ENCODE results near the gene COG5. TPM values are rescaled to one million over a fixed set of nuclear protein-coding genes. Genes with fewer than 3 reads are reported as not detected.

COG5 gene
- total RNA-seq, 2 experiments from 2014 or later, result 38.9 to 40.7 TPM

DNA sequence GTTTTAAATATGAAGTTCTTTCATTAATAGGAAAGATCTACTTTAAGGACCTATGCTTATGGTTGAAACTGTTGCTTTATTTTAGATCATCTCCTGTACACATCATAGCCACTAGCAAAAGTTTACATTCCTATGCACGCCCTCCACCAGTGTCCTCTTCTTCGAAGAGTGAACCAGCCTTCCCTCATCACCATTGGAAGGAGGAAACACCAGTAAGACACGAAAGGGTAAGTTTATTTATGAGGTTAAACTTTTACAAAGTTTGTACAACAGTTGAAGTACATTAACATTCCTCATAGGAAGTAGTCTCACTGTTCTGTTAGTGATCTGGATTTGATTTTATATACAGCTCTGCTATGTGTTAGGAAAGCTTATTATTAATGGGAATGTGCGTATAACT lies 378.0 kb downstream of the COG5 start:
- Mint-ChIP-seq H3K36me3 (peaks cover 35% of the 10 kb centered on the region), H3K27ac (peak overlapping the region; percentile 14), H3K4me3 (no peak overlapping the region), H3K27me3 (no peaks in the 10 kb centered on the region), H3K4me1 (ENCODE audit: low read depth) (peaks cover 11% of the 10 kb centered on the region), H3K9me3 (no peaks in the 10 kb centered on the region)
- intact Hi-C loops (cut with micrococcal nuclease), result no loop called here
- DNase-seq, result no peak
- CTCF ChIA-PET, result no interaction called here
- POLR2A ChIA-PET, result interaction anchor here (1.1 kb wide), 1 partner anchor 12 kb away, joined by 3 read pairs; no protein-coding TSS in a partner anchor

DNA sequence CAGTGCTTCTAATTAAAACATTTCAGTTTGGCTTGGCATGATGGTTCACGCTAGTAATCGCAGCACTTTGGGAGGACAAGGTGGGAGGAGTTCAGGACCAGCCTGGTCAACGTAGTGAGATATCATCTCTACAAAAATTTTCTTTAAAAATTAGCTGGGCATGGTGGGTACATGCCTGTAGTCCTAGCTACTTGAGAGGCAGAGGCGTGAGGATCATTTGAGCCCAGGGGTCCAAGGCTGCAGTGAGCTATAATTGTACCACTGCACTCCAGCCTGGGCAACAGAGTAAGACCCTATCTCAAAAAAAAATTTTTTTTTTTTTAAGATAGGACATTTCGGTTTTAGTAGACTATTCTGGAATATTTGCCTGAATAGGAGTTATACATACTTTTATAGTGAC lies 382.5 kb downstream of the COG5 start:
- ChIA-PET CTCF (no interaction called here), POLR2A (interaction anchor here (4.1 kb wide), 1 partner anchor 12 kb away, joined by 24 read pairs; the partner anchor contains the start of gene HBP1)
- DNase-seq, result no peak
- Mint-ChIP-seq H3K9me3 (no peaks in the 10 kb centered on the region), H3K4me1 (ENCODE audit: low read depth) (peaks cover 44% of the 10 kb centered on the region), H3K4me3 (no peak overlapping the region), H3K27me3 (no peaks in the 10 kb centered on the region), H3K27ac (peak overlapping the region; percentile 85), H3K36me3 (peaks cover 18% of the 10 kb centered on the region)
- intact Hi-C loops (cut with micrococcal nuclease), result no loop called here

DNA sequence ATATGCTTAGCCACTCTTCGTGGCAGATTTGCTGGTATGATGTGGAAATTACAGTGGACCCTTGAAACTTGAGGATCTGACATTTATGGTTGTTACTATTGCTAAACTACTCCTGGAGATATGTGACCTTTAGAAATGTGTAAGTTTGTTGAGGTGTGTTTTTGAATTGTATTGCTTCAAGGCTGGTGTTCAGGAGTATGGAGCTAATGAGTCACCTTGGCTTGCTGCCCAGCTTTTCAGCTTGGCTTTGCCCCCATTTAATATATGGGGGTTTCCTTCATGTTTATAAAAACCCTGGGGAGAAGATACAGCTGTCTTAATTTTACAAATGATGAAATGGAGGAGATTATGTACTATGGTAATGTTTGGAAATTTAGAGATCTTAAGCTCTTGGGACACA lies 383.3 kb downstream of the COG5 start:
- H3K4me3 Mint-ChIP-seq, result no peak overlapping the region
- peak overlapping the region; percentile 85 for H3K27ac Mint-ChIP-seq
- CTCF ChIA-PET, result interaction anchor here (1.2 to 1.6 kb wide), 4 partner anchors 12 to 515 kb away, joined by 3 to 6 read pairs (median 4); partner anchors contain the start of gene HBP1
- H3K27me3 Mint-ChIP-seq, result no peaks in the 10 kb centered on the region
- no peaks in the 10 kb centered on the region for H3K9me3 Mint-ChIP-seq
- peak; percentile 82 for DNase-seq
- H3K36me3 Mint-ChIP-seq, result peaks cover 18% of the 10 kb centered on the region
- POLR2A ChIA-PET, result interaction anchor here (1.0 to 4.1 kb wide), 2 partner anchors 11 to 565 kb away, joined by 3 to 24 read pairs; partner anchors contain the start of gene HBP1
- intact Hi-C loops (cut with micrococcal nuclease), result loop anchor here (1.0 kb wide), 2 partner anchors 8 to 12 kb away; no protein-coding TSS in a partner anchor
- peaks cover 46% of the 10 kb centered on the region for H3K4me1 Mint-ChIP-seq (ENCODE audit: low read depth)

DNA sequence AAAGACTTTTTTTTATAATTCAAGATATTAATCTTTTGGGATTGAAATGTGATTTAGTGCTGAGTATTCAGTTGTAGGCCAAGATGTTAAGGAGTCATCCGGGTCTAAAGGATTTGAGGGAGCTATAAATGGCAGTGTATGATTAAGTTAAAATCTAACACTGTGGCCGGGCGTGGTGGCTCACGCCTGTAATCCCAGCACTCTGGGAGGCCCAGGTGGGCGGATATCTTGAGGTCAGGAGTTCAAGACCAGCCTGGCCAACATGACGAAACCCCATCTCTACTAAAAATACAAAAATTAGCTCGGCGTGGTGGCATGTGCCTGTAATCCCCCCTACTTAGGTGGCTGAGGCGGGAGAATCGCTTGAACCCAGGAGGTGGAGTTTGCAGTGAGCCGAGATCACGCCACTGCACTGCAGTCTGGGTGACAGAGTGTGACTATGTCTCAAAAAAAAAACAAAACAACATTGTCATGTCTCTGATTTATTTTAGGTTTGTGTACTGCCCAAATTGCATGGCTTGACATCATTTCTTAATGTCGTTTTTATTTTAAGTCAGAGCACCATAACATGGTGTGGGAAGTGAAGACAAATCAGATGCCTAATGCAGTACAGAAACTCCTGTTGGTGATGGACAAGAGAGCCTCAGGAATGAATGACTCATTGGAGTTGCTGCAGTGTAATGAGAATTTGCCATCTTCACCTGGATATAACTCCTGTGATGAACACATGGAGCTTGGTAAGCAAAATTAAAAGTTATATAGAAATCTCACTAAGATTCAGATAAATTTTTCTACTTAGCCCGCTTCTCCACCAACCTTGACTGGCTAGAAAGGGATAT lies 384.2 kb downstream of the COG5 start:
- H3K4me3 Mint-ChIP-seq, result no peak overlapping the region
- H3K4me1 Mint-ChIP-seq (ENCODE audit: low read depth), result peaks cover 52% of the 10 kb centered on the region
- peaks cover 18% of the 10 kb centered on the region for H3K36me3 Mint-ChIP-seq
- ChIA-PET CTCF (interaction anchor here (1.2 to 1.6 kb wide), 4 partner anchors 11 to 516 kb away, joined by 3 to 6 read pairs (median 4); partner anchors contain the start of gene HBP1), POLR2A (interaction anchor here (1.0 to 4.1 kb wide), 2 partner anchors 11 to 566 kb away, joined by 3 to 24 read pairs; partner anchors contain the start of gene HBP1)
- H3K27ac Mint-ChIP-seq, result peak overlapping the region; percentile 85
- H3K27me3 Mint-ChIP-seq, result no peaks in the 10 kb centered on the region
- H3K9me3 Mint-ChIP-seq, result no peaks in the 10 kb centered on the region
- DNase-seq, result no peak
- intact Hi-C loops (cut with micrococcal nuclease), result loop anchor here (1.0 kb wide), 2 partner anchors 7 to 11 kb away; no protein-coding TSS in a partner anchor

DNA sequence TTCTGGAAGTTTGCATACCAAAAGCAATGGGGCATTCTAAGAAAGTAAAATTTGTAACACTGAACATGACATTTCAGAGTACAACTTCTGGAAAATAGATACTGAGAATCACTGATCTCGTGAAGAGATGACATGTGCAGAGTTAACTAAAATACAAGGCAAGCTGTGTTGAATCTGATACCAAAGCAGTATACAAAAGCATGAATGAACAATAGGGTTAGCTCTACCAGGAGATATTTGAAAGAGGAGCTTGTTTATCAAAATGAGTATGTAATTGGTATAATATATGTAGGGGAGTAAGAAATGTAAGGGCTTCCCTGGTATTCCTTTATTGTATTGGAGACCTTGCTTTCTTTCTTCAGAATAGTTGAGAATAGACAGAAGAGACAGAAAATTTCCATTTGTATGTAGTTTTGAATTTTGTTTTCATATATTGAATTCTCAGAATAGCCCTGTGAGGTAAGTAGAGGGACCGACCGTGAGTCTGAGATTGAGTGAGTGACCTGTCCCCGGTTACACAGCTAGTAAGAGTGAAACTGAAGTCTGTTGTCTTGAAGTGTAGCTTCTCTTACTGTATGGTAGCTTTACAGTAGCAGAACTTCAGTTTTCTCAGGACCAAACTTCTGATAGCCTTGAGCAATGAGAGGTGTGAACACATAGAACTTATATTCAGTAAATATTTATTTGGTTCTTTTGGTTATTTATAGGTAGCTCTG lies 389.9 kb downstream of the COG5 start:
- peak overlapping the region; percentile 12 for H3K4me3 Mint-ChIP-seq
- intact Hi-C loops (cut with micrococcal nuclease), result no loop called here
- no peaks in the 10 kb centered on the region for H3K9me3 Mint-ChIP-seq
- H3K36me3 Mint-ChIP-seq, result peaks cover 2% of the 10 kb centered on the region
- DNase-seq, result peak; percentile 47
- peaks cover 58% of the 10 kb centered on the region for H3K4me1 Mint-ChIP-seq (ENCODE audit: low read depth)
- CTCF ChIA-PET, result interaction anchor here (1.0 to 2.1 kb wide), 3 partner anchors 26 to 701 kb away, joined by 3 to 10 read pairs (median 4); no protein-coding TSS in a partner anchor
- no peaks in the 10 kb centered on the region for H3K27me3 Mint-ChIP-seq
- peak overlapping the region; percentile 55 for H3K27ac Mint-ChIP-seq
- POLR2A ChIA-PET, result interaction anchor here (0.7 to 1.0 kb wide), 3 partner anchors 13 to 101 kb away, joined by 3 to 4 read pairs (median 3); no protein-coding TSS in a partner anchor

DNA sequence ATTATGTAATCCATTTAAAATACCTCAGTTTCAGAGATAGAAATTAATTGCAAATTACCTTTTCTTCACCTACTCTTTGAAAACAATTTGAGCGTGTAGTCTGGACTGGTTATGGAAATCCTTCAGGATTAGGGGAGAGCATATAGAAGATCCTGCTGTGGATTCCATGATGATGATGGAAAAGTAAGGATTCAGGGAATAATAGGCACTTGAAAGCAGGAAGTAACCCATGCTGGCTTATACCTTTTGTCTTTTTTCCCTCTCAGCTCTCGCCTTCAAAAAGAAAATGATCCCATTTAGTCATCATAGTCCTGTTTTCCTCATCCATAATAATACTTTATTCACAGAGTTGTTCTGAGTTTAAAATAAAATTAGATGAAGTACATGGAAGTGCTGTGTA lies 390.5 kb downstream of the COG5 start:
- ChIA-PET CTCF (interaction anchor here (1.4 to 2.1 kb wide), 2 partner anchors 26 to 437 kb away, joined by 3 to 10 read pairs; no protein-coding TSS in a partner anchor), POLR2A (interaction anchor here (0.7 kb wide), 1 partner anchor 33 kb away, joined by 4 read pairs; no protein-coding TSS in a partner anchor)
- H3K4me3 Mint-ChIP-seq, result peak overlapping the region; percentile 12
- H3K4me1 Mint-ChIP-seq (ENCODE audit: low read depth), result peaks cover 56% of the 10 kb centered on the region
- peaks cover 2% of the 10 kb centered on the region for H3K36me3 Mint-ChIP-seq
- H3K27me3 Mint-ChIP-seq, result no peaks in the 10 kb centered on the region
- H3K9me3 Mint-ChIP-seq, result no peaks in the 10 kb centered on the region
- intact Hi-C loops (cut with micrococcal nuclease), result no loop called here
- peak overlapping the region; percentile 55 for H3K27ac Mint-ChIP-seq
- DNase-seq, result no peak

DNA sequence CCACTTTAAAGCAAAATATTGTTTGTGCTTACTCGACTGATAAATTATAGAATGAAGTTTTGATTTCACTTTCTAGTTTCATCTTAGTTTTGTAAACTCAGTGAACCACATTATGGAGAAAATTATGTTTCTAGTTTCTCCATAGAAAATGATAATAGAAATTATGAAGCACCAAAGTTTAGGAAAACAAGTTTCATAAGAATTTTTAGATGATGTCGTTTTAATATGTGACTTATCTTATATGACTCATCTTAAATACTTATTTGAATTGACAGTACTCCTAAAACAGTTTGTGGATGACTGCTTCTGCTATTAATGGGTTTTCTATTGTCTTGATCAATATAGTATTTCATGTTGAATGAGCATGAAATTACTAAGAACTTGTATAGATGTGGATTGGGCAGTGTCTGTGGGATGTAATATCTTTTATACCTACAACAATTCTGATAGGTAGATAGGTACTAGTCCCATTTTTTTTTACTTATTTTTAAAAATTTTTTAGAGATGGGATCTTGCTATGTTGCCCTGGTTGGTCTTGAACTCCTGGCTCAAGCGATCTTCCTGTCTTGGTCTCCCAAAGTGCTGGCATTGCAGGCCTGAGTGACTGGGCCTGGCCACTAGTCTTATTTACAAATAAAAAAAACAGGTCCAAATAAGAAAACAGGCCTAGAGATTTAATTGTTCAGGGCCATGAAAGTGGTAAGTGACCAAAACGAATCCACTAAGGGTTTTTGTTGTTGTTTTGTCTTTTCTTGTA lies 391.3 kb downstream of the COG5 start:
- intact Hi-C loops (cut with micrococcal nuclease), result loop anchor here (1.0 kb wide), 1 partner anchor 8 kb away; no protein-coding TSS in a partner anchor
- POLR2A ChIA-PET, result no interaction called here
- H3K4me3 Mint-ChIP-seq, result no peak overlapping the region

DNA sequence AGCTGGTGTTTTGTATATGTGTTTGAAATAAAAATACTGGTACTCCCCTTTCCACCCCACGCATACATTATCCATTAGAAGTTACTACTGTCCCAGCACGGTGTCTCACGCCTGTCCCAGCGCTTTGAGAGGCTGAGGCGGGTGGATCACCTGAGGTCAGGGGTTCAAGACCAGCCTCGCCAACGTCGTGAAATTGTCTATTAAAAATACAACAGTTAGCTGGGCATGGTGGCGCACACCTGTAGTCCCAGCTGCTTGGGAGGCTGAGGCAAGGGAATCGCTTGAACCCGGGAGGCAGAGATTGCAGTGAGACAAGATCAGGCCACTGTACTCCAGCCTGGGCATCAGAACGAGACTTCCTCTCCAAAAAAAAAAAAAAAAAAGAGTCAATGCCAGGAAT lies 392.2 kb downstream of the COG5 start:
- H3K27ac Mint-ChIP-seq, result peak overlapping the region; percentile 51
- H3K4me3 Mint-ChIP-seq, result peak overlapping the region; percentile 26
- no peaks in the 10 kb centered on the region for H3K9me3 Mint-ChIP-seq
- ChIA-PET CTCF (interaction anchor here (1.4 kb wide), 1 partner anchor 392 kb away, joined by 4 read pairs; the partner anchor contains the start of genes COG5 and DUS4L), POLR2A (no interaction called here)
- peaks cover 50% of the 10 kb centered on the region for H3K4me1 Mint-ChIP-seq (ENCODE audit: low read depth)
- H3K36me3 Mint-ChIP-seq, result no peaks in the 10 kb centered on the region
- no peak for DNase-seq
- H3K27me3 Mint-ChIP-seq, result no peaks in the 10 kb centered on the region
- intact Hi-C loops (cut with micrococcal nuclease), result no loop called here

More for the DNA sequence above, 391.3 kb downstream of the COG5 start:
- H3K27me3 Mint-ChIP-seq, result no peaks in the 10 kb centered on the region
- no peaks in the 10 kb centered on the region for H3K9me3 Mint-ChIP-seq
- CTCF ChIA-PET, result interaction anchor here (1.4 kb wide), 2 partner anchors 392 to 436 kb away, joined by 3 to 4 read pairs; partner anchors contain the start of genes COG5 and DUS4L
- DNase-seq, result no peak
- peaks cover 52% of the 10 kb centered on the region for H3K4me1 Mint-ChIP-seq (ENCODE audit: low read depth)
- peak overlapping the region; percentile 67 for H3K27ac Mint-ChIP-seq
- peaks cover 2% of the 10 kb centered on the region for H3K36me3 Mint-ChIP-seq

DNA sequence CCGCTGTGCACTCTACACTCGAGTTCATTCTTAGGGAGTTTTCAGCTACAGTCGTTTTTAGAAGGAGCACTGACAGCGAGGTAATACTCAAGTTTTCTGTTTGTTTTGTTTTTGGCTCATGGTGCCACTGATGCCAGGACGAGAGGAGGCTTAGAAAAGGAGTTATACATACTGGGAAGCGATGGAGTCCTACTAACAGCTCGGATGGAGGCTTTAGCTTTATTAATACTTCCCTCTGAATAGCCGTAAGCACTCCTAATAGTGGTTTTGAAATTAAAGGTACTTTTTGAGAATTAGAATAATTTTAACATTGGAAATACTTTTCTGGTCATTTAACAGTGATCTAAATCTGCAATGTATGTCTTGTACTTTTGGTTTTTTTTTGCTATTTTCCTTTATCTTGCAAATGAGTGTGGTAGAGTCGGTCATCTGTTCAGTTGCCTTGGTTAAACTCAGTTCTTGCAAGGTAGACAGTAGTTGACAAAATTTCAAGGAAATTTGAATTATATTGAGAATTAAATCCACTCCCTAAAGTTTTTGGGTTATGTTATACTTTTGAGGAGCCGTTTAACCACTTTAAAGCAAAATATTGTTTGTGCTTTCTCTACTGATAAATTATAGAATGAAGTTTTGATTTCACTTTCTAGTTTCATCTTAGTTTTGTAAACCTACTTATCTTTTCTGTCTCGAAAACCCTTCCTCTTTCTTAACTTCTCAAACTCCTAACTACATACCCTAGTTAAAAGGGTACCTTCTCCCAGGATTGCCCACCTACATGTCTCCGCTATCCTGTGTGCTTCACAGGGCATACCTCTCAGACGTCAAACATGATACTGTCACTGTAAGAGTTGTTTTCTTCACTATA lies 393.4 kb downstream of the COG5 start:
- intact Hi-C loops (cut with micrococcal nuclease), result no loop called here
- peak overlapping the region; percentile 97 for H3K27ac Mint-ChIP-seq
- peak overlapping the region; percentile 96 for H3K4me3 Mint-ChIP-seq
- no peaks in the 10 kb centered on the region for H3K9me3 Mint-ChIP-seq
- H3K36me3 Mint-ChIP-seq, result no peaks in the 10 kb centered on the region
- H3K4me1 Mint-ChIP-seq (ENCODE audit: low read depth), result peaks cover 50% of the 10 kb centered on the region
- CTCF ChIA-PET, result interaction anchor here (1.0 to 4.5 kb wide), 3 partner anchors 21 to 705 kb away, joined by 5 to 36 read pairs (median 7); partner anchors contain the start of gene CBLL1
- DNase-seq, result no peak
- H3K27me3 Mint-ChIP-seq, result peaks cover 1% of the 10 kb centered on the region
- POLR2A ChIA-PET, result interaction anchor here (1.0 to 3.0 kb wide), 6 partner anchors 9 to 885 kb away, joined by 3 to 24 read pairs (median 8); partner anchors contain the start of genes COG5, DUS4L and NAMPT
